B cell (primary cell): Measurements from ENCODE around the gene TBC1D30. TPM values are rescaled to one million over a fixed set of nuclear protein-coding genes. Genes with fewer than 3 reads are reported as not detected.

ENCODE experiments used
- ATAC-seq: fragments of 200-7000 bp; cut with Tn5 transposase; one replicate; pipeline ENCODE4 v1.10.0; 2021; ENCODE audit warnings: low read depth, mild to moderate bottlenecking, moderate number of reproducible peaks, moderate library complexity
- CTCF ChIA-PET: fragments of 350-600 bp; sonication (Branson Sonifier 250); formaldehyde crosslinking; loops from one replicate; lab custom pipeline; 2021; ENCODE audit warnings: antibody characterized with exemption, inconsistent platforms; lab: Charles Lee
- POLR2A ChIA-PET: fragments of 350-600 bp; sonication (Branson Sonifier 250); formaldehyde crosslinking; loops from one replicate; lab custom pipeline; 2021; ENCODE audit warnings: antibody characterized with exemption; lab: Charles Lee
- DNase-seq: peaks from one replicate; pipeline ENCODE4 v3.0.0; 2013
- H2AFZ ChIP-seq: 2 replicates; pipeline ENCODE4 v1.6.1; 2012; ENCODE audit warnings: mild to moderate bottlenecking, low read depth, low read length; ENCODE audit not compliant: insufficient read depth, poor library complexity, severe bottlenecking
- H3K27ac ChIP-seq, 2 donors: 1 replicate in 1 of 2; 2 replicates in 1 of 2; pipeline ENCODE4 v1.5.1; 2012 to 2013; ENCODE audit warnings: low read length in 2 of 2, mild to moderate bottlenecking in 2 of 2, moderate library complexity in 1 of 2
- H3K27me3 ChIP-seq, 4 experiments: fragments of 200-600 bp in 1 of 4; sonication (generic) in 1 of 4; replicated peaks in 1 of 4; 1 replicate in 2 of 4; 2 replicates in 2 of 4; pipeline versions ENCODE4 v1.6.1 to v1.7.0; 2013 to 2016; ENCODE audit warnings: low read length in 3 of 4, mild to moderate bottlenecking in 2 of 4, mixed read lengths in 1 of 4, moderate library complexity in 1 of 4; ENCODE audit not compliant: insufficient read depth in 4 of 4, control insufficient read depth in 3 of 4; ENCODE audit errors: control extremely low read depth in 1 of 4
- H3K36me3 ChIP-seq, 2 experiments: replicated peaks in 1 of 2; 1 replicate in 1 of 2; 2 replicates in 1 of 2; pipeline versions ENCODE4 v1.6.1 to v1.7.1; 2013; ENCODE audit warnings: low read length in 1 of 2; ENCODE audit not compliant: insufficient read depth in 2 of 2, control insufficient read depth in 1 of 2; ENCODE audit errors: control extremely low read depth in 1 of 2, extremely low read depth in 1 of 2
- H3K4me1 ChIP-seq, 2 donors: fragments of 200-600 bp in 1 of 2; sonication (generic) in 1 of 2; 1 replicate in 1 of 2; 2 replicates in 1 of 2; pipeline versions ENCODE4 v1.5.1 to v1.6.1; 2013 to 2017; ENCODE audit warnings: low read length in 2 of 2; ENCODE audit not compliant: control insufficient read depth in 2 of 2, insufficient read depth in 2 of 2
- H3K4me2 ChIP-seq: replicated peaks from 2 replicates; pipeline ENCODE3; 2012; ENCODE audit warnings: mild to moderate bottlenecking, low read depth, low read length; ENCODE audit not compliant: poor library complexity, severe bottlenecking
- H3K4me3 ChIP-seq, 5 experiments: fragments of 200-600 bp in 1 of 5; sonication (generic) in 1 of 5; 1 replicate in 3 of 5; 2 replicates in 2 of 5; pipeline versions ENCODE4 v1.5.1 to v1.7.0; 2011 to 2016; ENCODE audit warnings: low read length in 4 of 5, mild to moderate bottlenecking in 4 of 5, low read depth in 2 of 5, control low read depth in 1 of 5, moderate library complexity in 1 of 5; ENCODE audit not compliant: insufficient read depth in 1 of 5; ENCODE audit errors: control extremely low read depth in 1 of 5, extremely low read depth in 1 of 5
- H3K79me2 ChIP-seq: fragments of 200-600 bp; sonication (generic); one replicate; pipeline ENCODE4 v1.6.0; 2016; ENCODE audit warnings: low read length; ENCODE audit not compliant: control insufficient read depth, insufficient read depth
- H3K9ac ChIP-seq: fragments of 200-600 bp; sonication (generic); 2 replicates; pipeline ENCODE4 v1.6.1; 2017; ENCODE audit warnings: mild to moderate bottlenecking, low read length, moderate library complexity
- H3K9me3 ChIP-seq, 3 donors: one replicate each; pipeline versions ENCODE4 v1.6.1 to v1.7.1; 2013; ENCODE audit warnings: low read length in 2 of 3; ENCODE audit not compliant: control insufficient read depth in 2 of 3, insufficient read depth in 1 of 3; ENCODE audit errors: control extremely low read depth in 1 of 3
- H4K20me1 ChIP-seq: 2 replicates; pipeline ENCODE4 v1.6.0; 2012; ENCODE audit warnings: mild to moderate bottlenecking, low read length; ENCODE audit not compliant: insufficient read depth, control insufficient read depth, poor library complexity, severe bottlenecking
- H3K27ac Mint-ChIP-seq: one replicate; pipeline ENCODE4 v1.8.0; 2021; ENCODE audit warnings: mixed read lengths
- H3K27me3 Mint-ChIP-seq: one replicate; pipeline ENCODE4 v1.8.0; 2021; ENCODE audit warnings: mixed read lengths
- H3K4me1 Mint-ChIP-seq: one replicate; pipeline ENCODE4 v1.8.0; 2021; ENCODE audit warnings: mixed read lengths
- H3K4me3 Mint-ChIP-seq: one replicate; pipeline ENCODE4 v1.8.0; 2021; ENCODE audit warnings: mixed read lengths
- H3K9me3 Mint-ChIP-seq: one replicate; pipeline ENCODE4 v1.8.0; 2022; ENCODE audit warnings: mixed read lengths; ENCODE audit not compliant: insufficient read depth
- EZH2 ChIP-seq: IDR thresholded peaks from 2 replicates; pipeline ENCODE4 v1.6.1; 2012; ENCODE audit warnings: borderline replicate concordance, low read depth, mild to moderate bottlenecking, moderate library complexity, low read length; ENCODE audit not compliant: insufficient read depth, poor library complexity, severe bottlenecking
- WGBS: methylation state at CpG from one replicate; pipeline ENCODE4 v1.1.5; 2013; ENCODE audit warnings: missing lambda C conversion rate; ENCODE audit not compliant: insufficient coverage; 5-methylcytosine and 5-hydroxymethylcytosine counted together
- intact Hi-C: fragments of 100-400 bp; cut with micrococcal nuclease; formaldehyde crosslinking; loops from one replicate; pipeline ENCODE4 v1.10.0; 2022
- polyA plus RNA-seq: library from polyadenylated mRNA; depleted of rRNA; stranded (reverse); fragments of >200 nt; gene quantifications from 2 replicates; pipeline ENCODE4 v1.2.3, GENCODE V29; 2012
- total RNA-seq, 2 donors: library from RNA; stranded (reverse); fragments of 120-200 nt in 1 of 2; gene quantifications; 1 replicate in 1 of 2; 2 replicates in 1 of 2; pipeline versions ENCODE4 v1.2.3 to v1.2.4, GENCODE V29; 2013 to 2022
- TF ChIP-seq, protein P1 (sequence below): fragments of 200-600 bp; IDR thresholded peaks from one replicate; pipeline ENCODE4 v1.8.0; 2022; ENCODE audit warnings: antibody characterized with exemption, mild to moderate bottlenecking

TBC1D30 gene
- total and polyA plus RNA-seq, 2 donors (not counting 1 experiment from before 2014, with no cell fraction given): 0.06 to 0.10 TPM

DNA sequence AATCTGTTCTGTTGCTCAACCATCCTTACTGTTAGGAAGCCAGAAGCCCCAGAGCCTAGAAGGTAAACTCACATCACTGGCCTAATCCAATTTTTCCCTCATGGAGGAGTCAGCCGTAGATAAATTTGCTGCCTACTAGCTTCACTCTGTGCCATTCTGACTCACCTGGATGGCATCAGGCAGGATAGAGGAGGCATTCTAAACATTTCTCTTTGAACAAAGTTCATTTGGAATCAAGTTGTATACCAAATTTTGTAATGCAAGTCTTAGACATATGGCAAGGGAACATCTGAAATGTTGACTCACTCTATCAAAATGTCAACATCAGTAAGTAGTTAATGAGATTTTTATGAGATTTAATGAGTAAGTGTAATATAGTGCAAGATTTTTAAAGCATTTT, 13.6 kb upstream of the TBC1D30 start:
- Histone ChIP-seq H2AFZ (no peak overlapping the region), H4K20me1 (no peaks in the 10 kb centered on the region), H3K79me2 (no peaks in the 10 kb centered on the region), H3K9ac (no peak overlapping the region), H3K27ac (no peak overlapping the region), H3K36me3 (no peaks in the 10 kb centered on the region), H3K4me2 (no peak overlapping the region), H3K4me3 (no peak overlapping the region), H3K4me1 (no peaks in the 10 kb centered on the region), H3K27me3 (peaks cover 0 to 8% (median 3%) of the 10 kb centered on the region in 4 experiments), H3K9me3 (no peaks in the 10 kb centered on the region)
- ChIA-PET CTCF (interaction anchor here (2.9 kb wide), 1 partner anchor 13 kb away, joined by 13 read pairs; no protein-coding TSS in a partner anchor), POLR2A (no interaction called here)
- Mint-ChIP-seq H3K27me3 (peaks cover 24% of the 10 kb centered on the region), H3K27ac (no peak overlapping the region), H3K4me3 (no peak overlapping the region), H3K9me3 (no peaks in the 10 kb centered on the region), H3K4me1 (no peaks in the 10 kb centered on the region)
- intact Hi-C loops: no loop called here
- DNase-seq: no peak
- no peak for TF ChIP-seq EZH2
- TF ChIP-seq, protein P1, sequence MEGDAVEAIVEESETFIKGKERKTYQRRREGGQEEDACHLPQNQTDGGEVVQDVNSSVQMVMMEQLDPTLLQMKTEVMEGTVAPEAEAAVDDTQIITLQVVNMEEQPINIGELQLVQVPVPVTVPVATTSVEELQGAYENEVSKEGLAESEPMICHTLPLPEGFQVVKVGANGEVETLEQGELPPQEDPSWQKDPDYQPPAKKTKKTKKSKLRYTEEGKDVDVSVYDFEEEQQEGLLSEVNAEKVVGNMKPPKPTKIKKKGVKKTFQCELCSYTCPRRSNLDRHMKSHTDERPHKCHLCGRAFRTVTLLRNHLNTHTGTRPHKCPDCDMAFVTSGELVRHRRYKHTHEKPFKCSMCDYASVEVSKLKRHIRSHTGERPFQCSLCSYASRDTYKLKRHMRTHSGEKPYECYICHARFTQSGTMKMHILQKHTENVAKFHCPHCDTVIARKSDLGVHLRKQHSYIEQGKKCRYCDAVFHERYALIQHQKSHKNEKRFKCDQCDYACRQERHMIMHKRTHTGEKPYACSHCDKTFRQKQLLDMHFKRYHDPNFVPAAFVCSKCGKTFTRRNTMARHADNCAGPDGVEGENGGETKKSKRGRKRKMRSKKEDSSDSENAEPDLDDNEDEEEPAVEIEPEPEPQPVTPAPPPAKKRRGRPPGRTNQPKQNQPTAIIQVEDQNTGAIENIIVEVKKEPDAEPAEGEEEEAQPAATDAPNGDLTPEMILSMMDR: no peak
- ATAC-seq: no peak
- WGBS: 100% methylated on average over 1 of the region's 1 CpG

DNA sequence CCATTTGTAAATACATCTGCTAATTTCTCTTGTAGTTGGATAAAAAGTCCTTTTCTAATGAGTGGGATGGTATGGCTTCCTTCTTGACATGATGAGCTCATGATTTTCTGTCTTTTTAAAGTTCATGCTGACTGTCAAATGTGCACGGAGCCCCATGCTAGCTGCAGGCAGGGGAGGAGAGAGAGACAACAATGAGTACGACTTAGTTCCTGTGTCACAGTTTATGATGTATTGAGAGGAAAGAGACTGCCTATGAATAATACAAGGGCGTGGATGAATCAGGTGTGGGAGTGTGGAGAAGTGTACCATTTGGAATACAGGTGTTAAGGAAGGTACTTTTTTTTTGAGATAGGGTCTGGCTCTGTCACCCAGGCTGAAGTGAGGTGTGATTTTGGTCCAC, 10.7 kb upstream of the TBC1D30 start:
- Histone ChIP-seq H3K36me3 (no peaks in the 10 kb centered on the region), H3K9ac (no peak overlapping the region), H3K4me2 (no peak overlapping the region), H3K4me3 (no peak overlapping the region), H3K27me3 (peaks cover 0 to 6% (median 4%) of the 10 kb centered on the region in 4 experiments), H3K27ac (no peak overlapping the region), H4K20me1 (no peaks in the 10 kb centered on the region), H3K9me3 (no peaks in the 10 kb centered on the region), H2AFZ (no peak overlapping the region), H3K79me2 (no peaks in the 10 kb centered on the region), H3K4me1 (no peaks in the 10 kb centered on the region)
- Mint-ChIP-seq H3K9me3 (no peaks in the 10 kb centered on the region), H3K27me3 (peaks cover 23% of the 10 kb centered on the region), H3K4me1 (no peaks in the 10 kb centered on the region), H3K4me3 (no peak overlapping the region), H3K27ac (no peak overlapping the region)
- intact Hi-C loops: no loop called here
- TF ChIP-seq, protein P1: no peak
- TF ChIP-seq EZH2: no peak
- 95% methylated on average over 3 of the region's 3 CpGs for WGBS
- CTCF ChIA-PET: interaction anchor here (2.1 kb wide), 1 partner anchor 12 kb away, joined by 10 read pairs; no protein-coding TSS in a partner anchor
- DNase-seq: no peak
- ATAC-seq: no peak
- POLR2A ChIA-PET: no interaction called here
